ENCODE results near the gene CA10.

Gene CA10

GRCh38 chr17:52145476-52145875 lies 13.0 kb downstream of the CA10 start:
- DNase-seq = no peak

- no peak for DNase-seq
Observed at GRCh38 chr17:52143542-52143941, 15.0 kb downstream of the CA10 start.

- no peak for DNase-seq
Observed at GRCh38 chr17:52140601-52141000, 17.9 kb downstream of the CA10 start.

- DNase-seq = no peak
Observed at GRCh38 chr17:52138752-52139151, 19.8 kb downstream of the CA10 start.

- no peak for DNase-seq
Observed at GRCh38 chr17:52138350-52138749, 20.2 kb downstream of the CA10 start.

- DNase-seq = no peak
Observed at GRCh38 chr17:52136166-52136565, 22.3 kb downstream of the CA10 start.

GRCh38 chr17:52134641-52135040 lies 23.9 kb downstream of the CA10 start:
- DNase-seq = no peak

GRCh38 chr17:52128721-52129120 lies 29.8 kb downstream of the CA10 start:
- no peak for DNase-seq

GRCh38 chr17:52124993-52125392 lies 33.5 kb downstream of the CA10 start:
- DNase-seq = no peak

GRCh38 chr17:52124561-52124960 lies 34.0 kb downstream of the CA10 start:
- DNase-seq = no peak

- no peak for DNase-seq
Observed at GRCh38 chr17:52120465-52120864, 38.0 kb downstream of the CA10 start.

- DNase-seq = no peak
Observed at GRCh38 chr17:52110923-52111581, 47.5 kb downstream of the CA10 start.

GRCh38 chr17:52106638-52107261 lies 51.8 kb downstream of the CA10 start:
- DNase-seq = no peak

GRCh38 chr17:52106072-52106471 lies 52.4 kb downstream of the CA10 start:
- DNase-seq = no peak

- no peak for DNase-seq
Observed at GRCh38 chr17:52105591-52105990, 52.9 kb downstream of the CA10 start.

GRCh38 chr17:52096056-52096455 lies 62.5 kb downstream of the CA10 start:
- no peak for DNase-seq

GRCh38 chr17:52084176-52084575 lies 74.3 kb downstream of the CA10 start:
- no peak for DNase-seq

- DNase-seq = no peak
Observed at GRCh38 chr17:52079496-52079895, 79.0 kb downstream of the CA10 start.

- no peak for DNase-seq
Observed at GRCh38 chr17:52071712-52072111, 86.8 kb downstream of the CA10 start.

GRCh38 chr17:52064791-52065211 lies 93.7 kb downstream of the CA10 start:
- DNase-seq = no peak

- DNase-seq = no peak
Observed at GRCh38 chr17:52049496-52049895, 109.0 kb downstream of the CA10 start.

- DNase-seq = no peak
Observed at GRCh38 chr17:52049051-52049450, 109.5 kb downstream of the CA10 start.

- no peak for DNase-seq
Observed at GRCh38 chr17:52048137-52048898, 110.2 kb downstream of the CA10 start.

- DNase-seq = no peak
Observed at GRCh38 chr17:52047086-52047485, 111.4 kb downstream of the CA10 start.

All from stimulated activated naive CD4-positive, alpha-beta T cell treated with Interleukin-2 at 50 U/mL for 16 hours (primary cell).